HepG2 (cell line): Measurements from ENCODE around the gene UBE2J1. TPM values are rescaled to one million over a fixed set of nuclear protein-coding genes. Genes with fewer than 3 reads are reported as not detected.
A peak's percentile ranks its signal among the peaks of the same experiment; 100 is the strongest.

Experiments
- CHD4 ChIP-seq: fragments of 200-600 bp; sonication (generic); IDR thresholded peaks from 2 replicates; pipeline ENCODE4 v1.7.0; 2017; ENCODE audit warnings: mild to moderate bottlenecking, low read length, borderline replicate concordance
- DR1 ChIP-seq: sonication (generic); formaldehyde crosslinking; IDR thresholded peaks from 2 replicates; pipeline ENCODE4 v1.8.0; 2021; ENCODE audit warnings: mild to moderate bottlenecking, missing genetic modification reagents, inconsistent platforms
- EED ChIP-seq: sonication (generic); formaldehyde crosslinking; IDR thresholded peaks from 2 replicates; pipeline ENCODE4 v1.5.0; 2020; ENCODE audit warnings: mild to moderate bottlenecking, missing genetic modification reagents
- ETV6 ChIP-seq: sonication (generic); formaldehyde crosslinking; conservative IDR thresholded peaks from 2 replicates; pipeline ENCODE4 v1.4.0; 2020; ENCODE audit warnings: missing genetic modification reagents
- EZH2 ChIP-seq: conservative IDR thresholded peaks from 2 replicates; pipeline ENCODE4 v1.6.1; 2012; ENCODE audit warnings: mild to moderate bottlenecking, low read depth, low read length, moderate library complexity
- FOXA1 ChIP-seq, 2 experiments: fragments of 450-650 bp in 1 of 2; sonication (generic) in 1 of 2; formaldehyde crosslinking in 1 of 2; IDR thresholded peaks; 2 replicates each; pipeline versions ENCODE4 v1.4.0 to v1.6.1; 2016 to 2020; ENCODE audit warnings: missing genetic modification reagents in 1 of 2
- FOXC1 ChIP-seq: sonication (generic); formaldehyde crosslinking; IDR thresholded peaks from 2 replicates; pipeline ENCODE4 v1.8.0; 2022; ENCODE audit warnings: mild to moderate bottlenecking, missing genetic modification reagents, borderline replicate concordance
- ISL2 ChIP-seq: sonication (generic); formaldehyde crosslinking; IDR thresholded peaks from 2 replicates; pipeline ENCODE4 v1.5.0; 2020; ENCODE audit warnings: missing genetic modification reagents
- KLF11 ChIP-seq: IDR thresholded peaks from 2 replicates; pipeline ENCODE4 v1.6.1; 2016; ENCODE audit warnings: missing compliant biosample characterization
- NFE2 ChIP-seq: sonication (generic); formaldehyde crosslinking; IDR thresholded peaks from 2 replicates; pipeline ENCODE4 v1.4.0; 2020; ENCODE audit warnings: missing genetic modification reagents
- RXRA ChIP-seq: sonication (generic); formaldehyde crosslinking; IDR thresholded peaks from 2 replicates; pipeline ENCODE4 v1.5.1; 2020; ENCODE audit warnings: missing genetic modification reagents
- TOE1 ChIP-seq: sonication (generic); formaldehyde crosslinking; IDR thresholded peaks from 2 replicates; pipeline ENCODE4 v1.4.0; 2020; ENCODE audit warnings: mild to moderate bottlenecking, missing genetic modification reagents
- ZNF101 ChIP-seq: sonication (generic); formaldehyde crosslinking; IDR thresholded peaks from 2 replicates; pipeline ENCODE4 v1.4.0; 2020; ENCODE audit warnings: mild to moderate bottlenecking, low read depth, missing genetic modification reagents, borderline replicate concordance
- ZNF263 ChIP-seq: sonication (generic); formaldehyde crosslinking; IDR thresholded peaks from 2 replicates; pipeline ENCODE4 v1.4.0; 2020; ENCODE audit warnings: missing genetic modification reagents
- ZNF484 ChIP-seq: sonication (generic); formaldehyde crosslinking; IDR thresholded peaks from 2 replicates; pipeline ENCODE4 v1.5.1; 2020; ENCODE audit warnings: mild to moderate bottlenecking, low read depth, missing genetic modification reagents, borderline replicate concordance
- ZNF563 ChIP-seq: sonication (generic); formaldehyde crosslinking; IDR thresholded peaks from 2 replicates; pipeline ENCODE4 v1.8.0; 2022; ENCODE audit warnings: mild to moderate bottlenecking, moderate library complexity, missing genetic modification reagents
- ZNF788 ChIP-seq: sonication (generic); formaldehyde crosslinking; IDR thresholded peaks from 2 replicates; pipeline ENCODE4 v1.5.0; 2020; ENCODE audit warnings: mild to moderate bottlenecking, missing genetic modification reagents, borderline replicate concordance
- polyA plus RNA-seq, 8 experiments: library from polyadenylated mRNA; depleted of rRNA in 3 of 8; stranded (reverse) in 7 of 8; unstranded in 1 of 8; fragments of >200 nt; fragmentation: Illumina TruSeq in 4 of 8; extraction: Trizol in 4 of 8; gene quantifications; 2 replicates each; pipeline versions ENCODE4 v1.2.1 to v1.2.3, GENCODE V29; 2011 to 2016; ENCODE audit warnings: low read depth in 4 of 8, missing spikeins in 1 of 8, mixed read lengths in 1 of 8; ENCODE audit not compliant: insufficient read depth in 1 of 8
- total RNA-seq, 5 experiments: library from RNA; depleted of rRNA; stranded (reverse); fragments of >200 nt; fragmentation: Illumina TruSeq; extraction: Trizol; gene quantifications; 2 replicates each; pipeline ENCODE4 v1.2.3, GENCODE V29; 2016; ENCODE audit warnings: low read depth in 1 of 5
- TF ChIP-seq, protein P1 (sequence below): sonication (generic); formaldehyde crosslinking; IDR thresholded peaks from 2 replicates; pipeline ENCODE4 v1.4.0; 2020; ENCODE audit warnings: missing genetic modification reagents, borderline replicate concordance
- TF ChIP-seq, protein P2 (sequence below): sonication (generic); formaldehyde crosslinking; IDR thresholded peaks from 2 replicates; pipeline ENCODE4 v1.8.0; 2022; ENCODE audit warnings: mild to moderate bottlenecking, missing genetic modification reagents; ENCODE audit not compliant: insufficient replicate concordance
- TF ChIP-seq, protein P3 (sequence below): sonication (generic); formaldehyde crosslinking; IDR thresholded peaks from 2 replicates; pipeline ENCODE4 v1.4.0; 2020; ENCODE audit warnings: missing genetic modification reagents
- TF ChIP-seq, protein P4 (sequence below): sonication (generic); formaldehyde crosslinking; IDR thresholded peaks from 2 replicates; pipeline ENCODE4 v1.8.1; 2023; ENCODE audit warnings: mild to moderate bottlenecking, inconsistent platforms, moderate library complexity, missing genetic modification reagents, borderline replicate concordance

The UBE2J1 gene
- total and polyA plus RNA-seq, 2 of the 13 experiments (the other 11 are each of a cell fraction or from before 2014, with no cell fraction given), result 19.3 to 24.6 TPM

DNA sequence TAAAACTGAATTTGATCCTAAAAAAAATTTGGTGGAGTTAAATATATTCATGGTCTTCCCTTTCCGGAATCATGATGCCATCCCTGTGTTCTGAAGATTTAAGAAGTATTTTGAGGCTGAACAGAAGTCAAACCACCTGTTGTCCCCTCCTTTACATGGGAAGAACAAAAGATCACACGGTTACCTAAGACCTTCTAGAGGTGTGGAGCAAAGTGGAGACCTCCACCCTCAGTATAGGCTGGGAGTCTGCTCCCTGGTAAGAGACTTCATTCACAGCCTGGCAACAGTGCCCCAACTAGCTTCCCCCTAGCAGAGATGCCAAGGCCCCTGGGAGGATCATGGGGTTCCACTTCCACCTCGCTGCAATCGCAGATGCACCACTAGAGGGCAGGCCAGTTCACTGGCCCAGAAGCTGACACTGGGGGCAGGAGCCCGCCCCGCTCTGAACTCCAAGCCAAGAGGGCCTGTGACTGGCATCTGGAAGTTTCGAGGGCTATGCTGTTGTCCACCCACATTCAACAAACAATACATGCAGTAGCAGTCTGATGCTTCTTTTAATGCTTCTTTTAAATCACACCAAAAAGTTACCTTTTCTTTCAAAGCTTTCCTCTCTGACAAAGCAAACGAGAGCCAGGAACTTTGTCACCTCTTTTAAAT, 19.5 kb upstream of the UBE2J1 start (continued):
- TF ChIP-seq, protein P1, sequence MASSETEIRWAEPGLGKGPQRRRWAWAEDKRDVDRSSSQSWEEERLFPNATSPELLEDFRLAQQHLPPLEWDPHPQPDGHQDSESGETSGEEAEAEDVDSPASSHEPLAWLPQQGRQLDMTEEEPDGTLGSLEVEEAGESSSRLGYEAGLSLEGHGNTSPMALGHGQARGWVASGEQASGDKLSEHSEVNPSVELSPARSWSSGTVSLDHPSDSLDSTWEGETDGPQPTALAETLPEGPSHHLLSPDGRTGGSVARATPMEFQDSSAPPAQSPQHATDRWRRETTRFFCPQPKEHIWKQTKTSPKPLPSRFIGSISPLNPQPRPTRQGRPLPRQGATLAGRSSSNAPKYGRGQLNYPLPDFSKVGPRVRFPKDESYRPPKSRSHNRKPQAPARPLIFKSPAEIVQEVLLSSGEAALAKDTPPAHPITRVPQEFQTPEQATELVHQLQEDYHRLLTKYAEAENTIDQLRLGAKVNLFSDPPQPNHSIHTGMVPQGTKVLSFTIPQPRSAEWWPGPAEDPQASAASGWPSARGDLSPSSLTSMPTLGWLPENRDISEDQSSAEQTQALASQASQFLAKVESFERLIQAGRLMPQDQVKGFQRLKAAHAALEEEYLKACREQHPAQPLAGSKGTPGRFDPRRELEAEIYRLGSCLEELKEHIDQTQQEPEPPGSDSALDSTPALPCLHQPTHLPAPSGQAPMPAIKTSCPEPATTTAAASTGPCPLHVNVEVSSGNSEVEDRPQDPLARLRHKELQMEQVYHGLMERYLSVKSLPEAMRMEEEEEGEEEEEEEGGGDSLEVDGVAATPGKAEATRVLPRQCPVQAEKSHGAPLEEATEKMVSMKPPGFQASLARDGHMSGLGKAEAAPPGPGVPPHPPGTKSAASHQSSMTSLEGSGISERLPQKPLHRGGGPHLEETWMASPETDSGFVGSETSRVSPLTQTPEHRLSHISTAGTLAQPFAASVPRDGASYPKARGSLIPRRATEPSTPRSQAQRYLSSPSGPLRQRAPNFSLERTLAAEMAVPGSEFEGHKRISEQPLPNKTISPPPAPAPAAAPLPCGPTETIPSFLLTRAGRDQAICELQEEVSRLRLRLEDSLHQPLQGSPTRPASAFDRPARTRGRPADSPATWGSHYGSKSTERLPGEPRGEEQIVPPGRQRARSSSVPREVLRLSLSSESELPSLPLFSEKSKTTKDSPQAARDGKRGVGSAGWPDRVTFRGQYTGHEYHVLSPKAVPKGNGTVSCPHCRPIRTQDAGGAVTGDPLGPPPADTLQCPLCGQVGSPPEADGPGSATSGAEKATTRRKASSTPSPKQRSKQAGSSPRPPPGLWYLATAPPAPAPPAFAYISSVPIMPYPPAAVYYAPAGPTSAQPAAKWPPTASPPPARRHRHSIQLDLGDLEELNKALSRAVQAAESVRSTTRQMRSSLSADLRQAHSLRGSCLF, result no peak
- TF ChIP-seq ISL2 (CRISPR knock-in tag) (0 out of 2 replicates have a peak, but pooled peaks have one; percentile 23), ETV6 (CRISPR knock-in tag) (no peak), DR1 (CRISPR knock-in tag) (no peak), CHD4 (no peak), KLF11 (no peak), NFE2 (no peak), ZNF484 (no peak), EZH2 (no peak), RXRA (0 out of 2 replicates have a peak, but pooled peaks have one; percentile 32), ZNF563 (CRISPR knock-in tag) (no peak), FOXA1 (IDR thresholded peaks at IDR 0.05) (no peak), FOXA1 (CRISPR knock-in tag; IDR thresholded peaks at IDR 0.05) (no peak), EED (no peak), TOE1 (CRISPR knock-in tag) (no peak), ZNF101 (no peak), ZNF788 (CRISPR knock-in tag) (no peak), FOXC1 (no peak), ZNF263 (no peak)
- TF ChIP-seq, protein P2, sequence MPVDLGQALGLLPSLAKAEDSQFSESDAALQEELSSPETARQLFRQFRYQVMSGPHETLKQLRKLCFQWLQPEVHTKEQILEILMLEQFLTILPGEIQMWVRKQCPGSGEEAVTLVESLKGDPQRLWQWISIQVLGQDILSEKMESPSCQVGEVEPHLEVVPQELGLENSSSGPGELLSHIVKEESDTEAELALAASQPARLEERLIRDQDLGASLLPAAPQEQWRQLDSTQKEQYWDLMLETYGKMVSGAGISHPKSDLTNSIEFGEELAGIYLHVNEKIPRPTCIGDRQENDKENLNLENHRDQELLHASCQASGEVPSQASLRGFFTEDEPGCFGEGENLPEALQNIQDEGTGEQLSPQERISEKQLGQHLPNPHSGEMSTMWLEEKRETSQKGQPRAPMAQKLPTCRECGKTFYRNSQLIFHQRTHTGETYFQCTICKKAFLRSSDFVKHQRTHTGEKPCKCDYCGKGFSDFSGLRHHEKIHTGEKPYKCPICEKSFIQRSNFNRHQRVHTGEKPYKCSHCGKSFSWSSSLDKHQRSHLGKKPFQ, result no peak
- TF ChIP-seq, protein P3, sequence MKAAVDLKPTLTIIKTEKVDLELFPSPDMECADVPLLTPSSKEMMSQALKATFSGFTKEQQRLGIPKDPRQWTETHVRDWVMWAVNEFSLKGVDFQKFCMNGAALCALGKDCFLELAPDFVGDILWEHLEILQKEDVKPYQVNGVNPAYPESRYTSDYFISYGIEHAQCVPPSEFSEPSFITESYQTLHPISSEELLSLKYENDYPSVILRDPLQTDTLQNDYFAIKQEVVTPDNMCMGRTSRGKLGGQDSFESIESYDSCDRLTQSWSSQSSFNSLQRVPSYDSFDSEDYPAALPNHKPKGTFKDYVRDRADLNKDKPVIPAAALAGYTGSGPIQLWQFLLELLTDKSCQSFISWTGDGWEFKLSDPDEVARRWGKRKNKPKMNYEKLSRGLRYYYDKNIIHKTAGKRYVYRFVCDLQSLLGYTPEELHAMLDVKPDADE (CRISPR knock-in tag), result no peak
- TF ChIP-seq, protein P4, sequence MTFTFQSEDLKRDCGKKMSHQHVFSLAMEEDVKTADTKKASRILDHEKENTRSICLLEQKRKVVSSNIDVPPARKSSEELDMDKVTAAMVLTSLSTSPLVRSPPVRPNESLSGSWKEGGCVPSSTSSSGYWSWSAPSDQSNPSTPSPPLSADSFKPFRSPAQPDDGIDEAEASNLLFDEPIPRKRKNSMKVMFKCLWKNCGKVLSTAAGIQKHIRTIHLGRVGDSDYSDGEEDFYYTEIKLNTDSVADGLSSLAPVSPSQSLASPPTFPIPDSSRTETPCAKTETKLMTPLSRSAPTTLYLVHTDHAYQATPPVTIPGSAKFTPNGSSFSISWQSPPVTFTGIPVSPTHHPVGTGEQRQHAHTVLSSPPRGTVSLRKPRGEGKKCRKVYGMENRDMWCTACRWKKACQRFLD (CRISPR knock-in tag), result no peak
